Transverse colon (tissue), 4 donors: ENCODE measurements around the gene FSTL5. TPM values are rescaled to one million over a fixed set of nuclear protein-coding genes. Genes with fewer than 3 reads are reported as not detected.

Source experiments
- DNase-seq: peaks from one replicate; pipeline ENCODE4 v3.0.0-alpha.2; 2019
- H3K27ac ChIP-seq, 4 donors: fragments of 200-600 bp; sonication (generic); 2 replicates each; pipeline ENCODE4 v1.5.1; 2016 to 2018; ENCODE audit warnings: inconsistent platforms in 4 of 4
- H3K27me3 ChIP-seq: fragments of 200-600 bp; sonication (generic); 2 replicates; pipeline ENCODE4 v1.5.1; 2017; ENCODE audit warnings: inconsistent platforms
- H3K36me3 ChIP-seq, 4 donors: fragments of 200-600 bp; sonication (generic); 2 replicates each; pipeline ENCODE4 v1.5.1; 2017 to 2019; ENCODE audit warnings: inconsistent platforms in 4 of 4
- H3K4me1 ChIP-seq, 4 donors: fragments of 200-600 bp; sonication (generic); 2 replicates each; pipeline ENCODE4 v1.5.1; 2017 to 2020; ENCODE audit warnings: inconsistent platforms in 4 of 4
- H3K4me3 ChIP-seq, 4 donors: fragments of 200-600 bp; sonication (generic); 1 replicate in 1 of 4; 2 replicates in 3 of 4; pipeline versions ENCODE4 v1.5.1 to v1.6.1; 2017 to 2019; ENCODE audit warnings: inconsistent platforms in 4 of 4
- H3K9me3 ChIP-seq, 2 donors: fragments of 200-600 bp; sonication (generic); 2 replicates each; pipeline ENCODE4 v1.5.1; 2017 to 2019; ENCODE audit warnings: inconsistent platforms in 2 of 2
- CTCF ChIP-seq, 5 experiments: fragments of 200-600 bp in 3 of 5; fragments of 450-650 bp in 2 of 5; sonication (generic) in 3 of 5; IDR thresholded peaks; 1 replicate in 2 of 5; 2 replicates in 3 of 5; pipeline ENCODE4 v1.5.1; 2016 to 2017; ENCODE audit warnings: antibody characterized with exemption in 5 of 5, inconsistent platforms in 3 of 5, mild to moderate bottlenecking in 2 of 5, moderate library complexity in 1 of 5
- EP300 ChIP-seq: sonication (generic); formaldehyde crosslinking; IDR thresholded peaks from one replicate; pipeline ENCODE4 v1.6.1; 2017; ENCODE audit warnings: antibody characterized with exemption, low read depth
- POLR2A ChIP-seq: fragments of 450-650 bp; IDR thresholded peaks from one replicate; pipeline ENCODE4 v1.6.1; 2016; ENCODE audit warnings: antibody characterized with exemption, mild to moderate bottlenecking, moderate library complexity
- POLR2AphosphoS5 ChIP-seq, 3 donors: sonication (generic); formaldehyde crosslinking; IDR thresholded peaks; one replicate each; pipeline ENCODE4 v1.6.1; 2016; ENCODE audit warnings: antibody characterized with exemption in 3 of 3
- WGBS, 2 donors: methylation state at CpG; one replicate each; pipeline ENCODE4 v1.1.5; 2018; ENCODE audit warnings: low coverage in 1 of 2; 5-methylcytosine and 5-hydroxymethylcytosine counted together
- in situ Hi-C, 4 donors: fragments of 200-750 bp; cut with MboI; loops; one replicate each; pipeline versions ENCODE4 v1.15.0 to v1.15.1; 2017; ENCODE audit warnings: low sequenced_read_pairs in 3 of 4, low pct_ligation_motif_present in 1 of 4, low pct_unique_long_range_greater_than_20kb in 1 of 4
- intact Hi-C: fragments of 100-400 bp; cut with DNase I; formaldehyde crosslinking; loops from one replicate; pipeline ENCODE4 v1.15.1; 2023; ENCODE audit warnings: low total_unique reads
- total RNA-seq, 4 donors: library from RNA; depleted of rRNA; stranded (reverse); fragments of >200 nt; gene quantifications; one replicate each; pipeline ENCODE4 v1.1.0, GENCODE V29; 2016

Gene FSTL5
- total RNA-seq, 4 donors from 2014 or later, result 0.14 to 0.16 TPM; not detected in 2

GRCh38 chr4:161525121-161525520, 638.7 kb downstream of the FSTL5 start:
- H3K4me3 ChIP-seq, result no peak overlapping the region
- in situ Hi-C loops (no loop called here), intact Hi-C loops (no loop called here)
- no peak overlapping the region for H3K27ac ChIP-seq
- no peak for TF ChIP-seq EP300
- TF ChIP-seq CTCF (IDR thresholded peaks at IDR 0.05), result no peak
- no peak for TF ChIP-seq POLR2A
- no peak for TF ChIP-seq POLR2AphosphoS5 (IDR thresholded peaks at IDR 0.05)
- no peaks in the 10 kb centered on the region for H3K27me3 ChIP-seq
- H3K4me1 ChIP-seq, result no peaks in the 10 kb centered on the region
- H3K36me3 ChIP-seq, result no peaks in the 10 kb centered on the region
- no peak for DNase-seq
- H3K9me3 ChIP-seq, result no peaks in the 10 kb centered on the region
- WGBS, 2 donors, result 21 to 46% methylated on average over 1 of the region's 1 CpG

GRCh38 chr4:161522031-161522430, 641.8 kb downstream of the FSTL5 start:
- no peak for DNase-seq

GRCh38 chr4:161519611-161520010, 644.2 kb downstream of the FSTL5 start:
- Histone ChIP-seq H3K9me3 (no peaks in the 10 kb centered on the region), H3K36me3 (no peaks in the 10 kb centered on the region), H3K27ac (no peak overlapping the region), H3K4me1 (no peaks in the 10 kb centered on the region), H3K4me3 (no peak overlapping the region), H3K27me3 (no peaks in the 10 kb centered on the region)
- TF ChIP-seq EP300, result no peak
- 92 to 93% methylated on average over 2 of the region's 2 CpGs for WGBS, 2 donors
- in situ Hi-C loops, result no loop called here
- intact Hi-C loops, result no loop called here
- no peak for DNase-seq

More at GRCh38 chr4:161522031-161522430, 641.8 kb downstream of the FSTL5 start:
- H3K27me3 ChIP-seq, result no peaks in the 10 kb centered on the region
- H3K9me3 ChIP-seq, result no peaks in the 10 kb centered on the region
- H3K27ac ChIP-seq, result no peak overlapping the region
- WGBS, 2 donors, result 13 to 29% methylated on average over 3 of the region's 3 CpGs
- no peaks in the 10 kb centered on the region for H3K36me3 ChIP-seq
- no peak overlapping the region for H3K4me3 ChIP-seq
- in situ Hi-C loops (no loop called here), intact Hi-C loops (no loop called here)
- no peaks in the 10 kb centered on the region for H3K4me1 ChIP-seq
- no peak for TF ChIP-seq EP300
- TF ChIP-seq CTCF (IDR thresholded peaks at IDR 0.05), result no peak
- no peak for TF ChIP-seq POLR2AphosphoS5 (IDR thresholded peaks at IDR 0.05)
- TF ChIP-seq POLR2A, result no peak

DNA sequence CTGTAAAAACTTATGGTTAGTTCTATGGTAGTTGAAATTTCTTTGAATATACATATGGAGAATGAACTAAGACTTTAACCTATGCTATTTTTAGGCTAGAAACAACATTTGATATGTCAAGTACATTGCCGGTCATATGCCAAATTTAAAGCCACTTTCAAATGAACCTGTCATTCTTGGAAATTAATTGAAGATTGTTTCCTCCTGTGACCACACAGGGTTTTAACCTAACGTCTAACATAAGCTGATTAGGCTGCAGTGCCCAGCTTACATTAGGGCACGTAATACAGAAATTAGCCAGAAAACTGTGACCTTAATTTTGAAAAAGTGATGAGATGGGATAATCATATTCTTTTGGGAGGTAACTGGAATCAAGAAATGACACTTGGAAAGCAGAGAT, 645.9 kb downstream of the FSTL5 start:
- H3K4me3 ChIP-seq, result no peak overlapping the region
- H3K4me1 ChIP-seq, result no peaks in the 10 kb centered on the region
- intact Hi-C loops, result no loop called here
- H3K9me3 ChIP-seq, result no peaks in the 10 kb centered on the region
- in situ Hi-C loops, result no loop called here
- H3K27me3 ChIP-seq, result no peaks in the 10 kb centered on the region
- TF ChIP-seq POLR2A (no peak), POLR2AphosphoS5 (IDR thresholded peaks at IDR 0.05) (no peak), CTCF (IDR thresholded peaks at IDR 0.05) (no peak), EP300 (no peak)
- no peaks in the 10 kb centered on the region for H3K36me3 ChIP-seq
- 45 to 48% methylated on average over 3 of the region's 3 CpGs for WGBS, 2 donors
- DNase-seq, result no peak
- no peak overlapping the region for H3K27ac ChIP-seq

DNA sequence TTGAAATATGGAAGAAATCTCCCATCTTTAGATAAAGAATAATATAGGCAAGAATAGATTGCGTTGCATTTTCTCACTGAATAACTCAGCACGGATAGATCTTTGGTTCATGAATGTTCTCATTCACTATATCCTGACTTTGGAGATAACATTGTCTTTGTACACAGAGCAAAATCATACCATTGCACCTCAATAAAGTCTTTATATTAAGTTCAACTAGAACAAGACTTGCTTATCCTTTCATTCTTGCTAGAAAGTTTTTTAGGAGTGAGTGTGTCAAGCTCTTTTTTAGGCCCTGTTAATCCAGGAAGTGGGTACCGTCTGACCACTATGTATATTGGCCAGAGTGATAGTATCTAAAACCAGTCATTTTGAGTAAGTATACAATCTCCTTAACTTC, 658.7 kb downstream of the FSTL5 start:
- H3K4me3 ChIP-seq, result no peak overlapping the region
- no peaks in the 10 kb centered on the region for H3K36me3 ChIP-seq
- H3K9me3 ChIP-seq, result no peaks in the 10 kb centered on the region
- intact Hi-C loops (no loop called here), in situ Hi-C loops (no loop called here)
- no peaks in the 10 kb centered on the region for H3K4me1 ChIP-seq
- no peak overlapping the region for H3K27ac ChIP-seq
- WGBS, 2 donors, result 71 to 86% methylated on average over 3 of the region's 3 CpGs
- DNase-seq, result no peak
- no peaks in the 10 kb centered on the region for H3K27me3 ChIP-seq
- no peak for TF ChIP-seq POLR2AphosphoS5 (IDR thresholded peaks at IDR 0.05)
- TF ChIP-seq CTCF (IDR thresholded peaks at IDR 0.05), result no peak
- TF ChIP-seq POLR2A, result no peak
- TF ChIP-seq EP300, result no peak
